SK-N-SH (cell line): ENCODE results near the gene RPL37A. TPM values are rescaled to one million over a fixed set of nuclear protein-coding genes. Genes with fewer than 3 reads are reported as not detected.

Source experiments
- CTCF ChIA-PET: fragments of 300-600, 350-600 bp; formaldehyde crosslinking; extraction: SDS; loops from one replicate; lab custom pipeline; 2021; lab: Yijun Ruan, JAX
- POLR2A ChIA-PET: fragments of 350-600 bp; sonication (Branson Sonifier 250); formaldehyde crosslinking; extraction: SDS; loops from one replicate; lab custom pipeline; 2020; ENCODE audit warnings: antibody characterized with exemption, inconsistent platforms; lab: Yijun Ruan, JAX
- DNase-seq: peaks from one replicate; pipeline ENCODE4 v3.0.0; 2012
- H2AFZ ChIP-seq: fragments of 200-600 bp; sonication (generic); 2 replicates; pipeline ENCODE4 v1.8.1; 2016; ENCODE audit warnings: antibody characterized with exemption, mild to moderate bottlenecking, low read depth
- H3F3A ChIP-seq: fragments of 200-600 bp; sonication (generic); replicated peaks from 2 replicates; pipeline ENCODE3; 2016; ENCODE audit warnings: antibody characterized with exemption, mild to moderate bottlenecking; ENCODE audit not compliant: insufficient read depth
- H3K27ac ChIP-seq, 2 experiments: fragments of 200-500 bp in 1 of 2; fragments of 200-600 bp in 1 of 2; sonication (Bioruptor generic) in 1 of 2; sonication (generic), shearing (Covaris generic) in 1 of 2; 2 replicates each; pipeline versions ENCODE4 v1.5.1 to v1.6.1; 2014 to 2016; ENCODE audit warnings: low read depth in 2 of 2, inconsistent platforms in 1 of 2, low read length in 1 of 2, mild to moderate bottlenecking in 1 of 2, mixed read lengths in 1 of 2
- H3K27me3 ChIP-seq: fragments of 200-600 bp; sonication (generic), shearing (Covaris generic); 2 replicates; pipeline ENCODE4 v1.6.1; 2016; ENCODE audit warnings: mixed run types; ENCODE audit not compliant: insufficient read depth
- H3K36me3 ChIP-seq, 2 experiments: fragments of 200-500 bp in 1 of 2; fragments of 200-600 bp in 1 of 2; sonication (Bioruptor generic) in 1 of 2; sonication (generic) in 1 of 2; replicated peaks in 1 of 2; 2 replicates each; pipeline versions ENCODE3 to v1.5.1; 2014 to 2016; ENCODE audit warnings: low read length in 1 of 2, mild to moderate bottlenecking in 1 of 2; ENCODE audit not compliant: insufficient read depth in 2 of 2, control insufficient read depth in 1 of 2
- H3K4me1 ChIP-seq, 2 experiments: fragments of 200-500 bp in 1 of 2; fragments of 200-600 bp in 1 of 2; sonication (Bioruptor generic) in 1 of 2; sonication (generic), shearing (Covaris generic) in 1 of 2; 2 replicates each; pipeline versions ENCODE4 v1.5.1 to v1.6.1; 2014 to 2016; ENCODE audit warnings: low read depth in 1 of 2, low read length in 1 of 2, mixed run types in 1 of 2; ENCODE audit not compliant: insufficient read depth in 2 of 2, control insufficient read depth in 1 of 2
- H3K4me2 ChIP-seq: fragments of 200-600 bp; sonication (generic), shearing (Covaris generic); 2 replicates; pipeline ENCODE4 v1.6.1; 2017; ENCODE audit warnings: mixed run types
- H3K4me3 ChIP-seq, 2 experiments: fragments of 200-500 bp in 1 of 2; fragments of 200-600 bp in 1 of 2; sonication (Bioruptor generic) in 1 of 2; sonication (generic), shearing (Covaris generic) in 1 of 2; 2 replicates each; pipeline versions ENCODE4 v1.5.1 to v1.8.1; 2014 to 2016; ENCODE audit warnings: low read depth in 2 of 2, inconsistent platforms in 1 of 2, low read length in 1 of 2, mild to moderate bottlenecking in 1 of 2, mixed read lengths in 1 of 2, moderate library complexity in 1 of 2
- H3K79me2 ChIP-seq: fragments of 200-600 bp; sonication (generic); 2 replicates; pipeline ENCODE4 v1.8.1; 2017; ENCODE audit warnings: mild to moderate bottlenecking; ENCODE audit not compliant: insufficient read depth
- H3K9ac ChIP-seq: fragments of 200-600 bp; sonication (generic); 2 replicates; pipeline ENCODE4 v1.6.1; 2017; ENCODE audit warnings: mixed run types
- H3K9me2 ChIP-seq: fragments of 200-600 bp; sonication (generic); 2 replicates; pipeline ENCODE4 v1.6.1; 2017; ENCODE audit warnings: mixed run types
- H3K9me3 ChIP-seq: fragments of 200-600 bp; sonication (generic); 2 replicates; pipeline ENCODE4 v1.6.1; 2017; ENCODE audit warnings: mixed run types, mild to moderate bottlenecking, moderate library complexity
- H4K20me1 ChIP-seq: fragments of 200-600 bp; sonication (generic); 2 replicates; pipeline ENCODE4 v1.6.1; 2017; ENCODE audit warnings: mild to moderate bottlenecking, mixed run types; ENCODE audit not compliant: insufficient read depth
- CHD2 ChIP-seq: fragments of 150-350 bp; IDR thresholded peaks from 2 replicates; pipeline ENCODE4 v1.6.1; 2018; ENCODE audit warnings: low read length; ENCODE audit not compliant: partially characterized antibody
- EP300 ChIP-seq, 2 experiments: IDR thresholded peaks; 2 replicates each; pipeline versions ENCODE4 v1.4.0 to v1.6.1; 2012; ENCODE audit warnings: borderline replicate concordance in 1 of 2, low read depth in 1 of 2, low read length in 1 of 2
- FOSL2 ChIP-seq: IDR thresholded peaks from 2 replicates; pipeline ENCODE4 v1.4.0; 2012; ENCODE audit warnings: low read depth, mild to moderate bottlenecking, moderate library complexity, borderline replicate concordance
- FOXJ3 ChIP-seq: sonication (generic); formaldehyde crosslinking; IDR thresholded peaks from 2 replicates; pipeline ENCODE4 v1.5.1; 2020; ENCODE audit warnings: mild to moderate bottlenecking, missing genetic modification reagents
- FOXM1 ChIP-seq: IDR thresholded peaks from 2 replicates; pipeline ENCODE4 v1.4.0; 2012; ENCODE audit warnings: low read depth, mild to moderate bottlenecking
- GATA2 ChIP-seq: sonication (generic); formaldehyde crosslinking; IDR thresholded peaks from 2 replicates; pipeline ENCODE4 v1.5.0; 2020; ENCODE audit warnings: mild to moderate bottlenecking, missing genetic modification reagents
- JUND ChIP-seq: IDR thresholded peaks from 2 replicates; pipeline ENCODE4 v1.4.0; 2012
- MEF2A ChIP-seq: IDR thresholded peaks from 2 replicates; pipeline ENCODE4 v1.4.0; 2012; ENCODE audit warnings: low read depth, borderline replicate concordance
- NFIC ChIP-seq: IDR thresholded peaks from 2 replicates; pipeline ENCODE4 v1.4.0; 2012; ENCODE audit warnings: borderline replicate concordance
- RCOR1 ChIP-seq: fragments of 150-350 bp; IDR thresholded peaks from 2 replicates; pipeline ENCODE4 v1.6.1; 2017; ENCODE audit warnings: antibody characterized with exemption, low read length
- RXRA ChIP-seq: IDR thresholded peaks from 2 replicates; pipeline ENCODE4 v1.4.0; 2012; ENCODE audit warnings: low read depth, mild to moderate bottlenecking, borderline replicate concordance
- SIN3A ChIP-seq: IDR thresholded peaks from 2 replicates; pipeline ENCODE4 v1.6.1; 2012; ENCODE audit warnings: low read depth, mild to moderate bottlenecking, low read length, moderate library complexity, borderline replicate concordance
- TCF12 ChIP-seq: IDR thresholded peaks from 2 replicates; pipeline ENCODE4 v1.4.0; 2012
- YY1 ChIP-seq: IDR thresholded peaks from 2 replicates; pipeline ENCODE4 v1.4.0; 2012; ENCODE audit warnings: low read depth, mild to moderate bottlenecking
- WGBS: methylation state at CpG from one replicate; pipeline ENCODE4 v1.1.6; 2017; ENCODE audit warnings: low lambda C conversion rate; 5-methylcytosine and 5-hydroxymethylcytosine counted together
- polyA plus RNA-seq, 3 experiments: library from polyadenylated mRNA; depleted of rRNA; stranded (reverse); fragments of >200 nt; gene quantifications; 2 replicates each; pipeline ENCODE4 v1.2.3, GENCODE V29; 2012
- TF ChIP-seq, protein P1 (sequence below): IDR thresholded peaks from 2 replicates; pipeline ENCODE4 v1.6.1; 2012; ENCODE audit warnings: mild to moderate bottlenecking, low read depth, low read length, moderate library complexity
- TF ChIP-seq, protein P2 (sequence below): fragments of 200-600 bp; sonication (generic); IDR thresholded peaks from 2 replicates; pipeline ENCODE4 v1.6.1; 2017; ENCODE audit warnings: antibody characterized with exemption, mild to moderate bottlenecking, moderate library complexity
- TF ChIP-seq, protein P3 (sequence below): IDR thresholded peaks from 2 replicates; pipeline ENCODE4 v1.4.0; 2012; ENCODE audit warnings: low read depth, borderline replicate concordance
- TF ChIP-seq, protein P4 (sequence below): IDR thresholded peaks from 2 replicates; pipeline ENCODE4 v1.4.0; 2012; ENCODE audit warnings: low read depth, borderline replicate concordance
- TF ChIP-seq, protein P5 (sequence below): fragments of 150-350 bp; IDR thresholded peaks from 2 replicates; pipeline ENCODE4 v1.6.1; 2017; ENCODE audit warnings: antibody characterized with exemption, low read length, low read depth, borderline replicate concordance

Gene RPL37A
- polyA plus RNA-seq, 1 of the 3 experiments (the other 2 are of a cell fraction) = 2,018 TPM

DNA sequence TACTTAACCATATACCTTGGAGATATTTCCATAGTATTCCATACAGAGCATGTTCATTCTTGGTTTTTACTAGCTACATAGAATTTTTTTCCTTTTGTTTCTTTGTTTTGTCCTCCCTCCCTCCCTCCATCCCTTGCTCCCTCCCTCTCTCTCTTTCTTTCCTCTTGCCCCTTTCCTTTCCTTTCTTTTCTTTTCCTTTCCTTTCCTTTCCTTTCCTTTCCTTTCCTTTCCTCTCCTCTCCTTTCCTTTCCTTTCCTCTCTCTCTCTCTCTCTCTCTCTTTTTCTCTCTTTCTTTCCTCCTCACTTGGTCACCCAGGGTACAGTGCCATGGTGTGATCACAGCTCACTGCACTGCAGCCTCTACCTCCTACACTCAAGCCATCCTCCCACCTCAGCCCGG, 28.3 kb downstream of the RPL37A start (continued):
- TF ChIP-seq, protein P1, sequence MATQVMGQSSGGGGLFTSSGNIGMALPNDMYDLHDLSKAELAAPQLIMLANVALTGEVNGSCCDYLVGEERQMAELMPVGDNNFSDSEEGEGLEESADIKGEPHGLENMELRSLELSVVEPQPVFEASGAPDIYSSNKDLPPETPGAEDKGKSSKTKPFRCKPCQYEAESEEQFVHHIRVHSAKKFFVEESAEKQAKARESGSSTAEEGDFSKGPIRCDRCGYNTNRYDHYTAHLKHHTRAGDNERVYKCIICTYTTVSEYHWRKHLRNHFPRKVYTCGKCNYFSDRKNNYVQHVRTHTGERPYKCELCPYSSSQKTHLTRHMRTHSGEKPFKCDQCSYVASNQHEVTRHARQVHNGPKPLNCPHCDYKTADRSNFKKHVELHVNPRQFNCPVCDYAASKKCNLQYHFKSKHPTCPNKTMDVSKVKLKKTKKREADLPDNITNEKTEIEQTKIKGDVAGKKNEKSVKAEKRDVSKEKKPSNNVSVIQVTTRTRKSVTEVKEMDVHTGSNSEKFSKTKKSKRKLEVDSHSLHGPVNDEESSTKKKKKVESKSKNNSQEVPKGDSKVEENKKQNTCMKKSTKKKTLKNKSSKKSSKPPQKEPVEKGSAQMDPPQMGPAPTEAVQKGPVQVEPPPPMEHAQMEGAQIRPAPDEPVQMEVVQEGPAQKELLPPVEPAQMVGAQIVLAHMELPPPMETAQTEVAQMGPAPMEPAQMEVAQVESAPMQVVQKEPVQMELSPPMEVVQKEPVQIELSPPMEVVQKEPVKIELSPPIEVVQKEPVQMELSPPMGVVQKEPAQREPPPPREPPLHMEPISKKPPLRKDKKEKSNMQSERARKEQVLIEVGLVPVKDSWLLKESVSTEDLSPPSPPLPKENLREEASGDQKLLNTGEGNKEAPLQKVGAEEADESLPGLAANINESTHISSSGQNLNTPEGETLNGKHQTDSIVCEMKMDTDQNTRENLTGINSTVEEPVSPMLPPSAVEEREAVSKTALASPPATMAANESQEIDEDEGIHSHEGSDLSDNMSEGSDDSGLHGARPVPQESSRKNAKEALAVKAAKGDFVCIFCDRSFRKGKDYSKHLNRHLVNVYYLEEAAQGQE = no peak
- TF ChIP-seq SIN3A (no peak), YY1 (no peak)
- TF ChIP-seq, protein P2, sequence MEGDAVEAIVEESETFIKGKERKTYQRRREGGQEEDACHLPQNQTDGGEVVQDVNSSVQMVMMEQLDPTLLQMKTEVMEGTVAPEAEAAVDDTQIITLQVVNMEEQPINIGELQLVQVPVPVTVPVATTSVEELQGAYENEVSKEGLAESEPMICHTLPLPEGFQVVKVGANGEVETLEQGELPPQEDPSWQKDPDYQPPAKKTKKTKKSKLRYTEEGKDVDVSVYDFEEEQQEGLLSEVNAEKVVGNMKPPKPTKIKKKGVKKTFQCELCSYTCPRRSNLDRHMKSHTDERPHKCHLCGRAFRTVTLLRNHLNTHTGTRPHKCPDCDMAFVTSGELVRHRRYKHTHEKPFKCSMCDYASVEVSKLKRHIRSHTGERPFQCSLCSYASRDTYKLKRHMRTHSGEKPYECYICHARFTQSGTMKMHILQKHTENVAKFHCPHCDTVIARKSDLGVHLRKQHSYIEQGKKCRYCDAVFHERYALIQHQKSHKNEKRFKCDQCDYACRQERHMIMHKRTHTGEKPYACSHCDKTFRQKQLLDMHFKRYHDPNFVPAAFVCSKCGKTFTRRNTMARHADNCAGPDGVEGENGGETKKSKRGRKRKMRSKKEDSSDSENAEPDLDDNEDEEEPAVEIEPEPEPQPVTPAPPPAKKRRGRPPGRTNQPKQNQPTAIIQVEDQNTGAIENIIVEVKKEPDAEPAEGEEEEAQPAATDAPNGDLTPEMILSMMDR = no peak

DNA sequence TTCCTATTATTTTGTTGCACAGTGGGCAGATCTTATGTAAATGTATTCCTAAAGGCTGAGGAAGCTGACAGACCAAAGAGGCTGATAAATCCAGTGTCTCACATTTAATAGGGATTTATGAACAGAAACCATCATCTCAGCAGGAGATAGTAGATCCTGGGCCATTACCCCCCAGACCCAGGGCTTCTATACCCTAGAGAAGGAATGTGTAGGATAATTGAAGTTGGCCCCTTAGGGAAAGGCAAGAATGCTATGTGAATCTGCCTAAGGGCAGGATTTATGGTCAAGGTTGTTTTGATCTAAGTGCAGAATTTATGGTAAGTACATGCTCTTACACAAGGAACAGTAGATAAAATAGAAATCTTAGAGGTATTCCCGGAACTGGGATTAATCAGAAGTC, 29.0 kb downstream of the RPL37A start:
- Histone ChIP-seq H3K4me2 (no peak overlapping the region), H3K27ac (no peak overlapping the region), H4K20me1 (no peaks in the 10 kb centered on the region), H3K4me1 (peaks cover 2 to 6% of the 10 kb centered on the region in 2 experiments; a peak in 2 of 4 replicates), H2AFZ (no peak overlapping the region), H3K9me3 (no peaks in the 10 kb centered on the region), H3K36me3 (no peaks in the 10 kb centered on the region), H3K4me3 (no peak overlapping the region), H3K27me3 (no peaks in the 10 kb centered on the region), H3K9me2 (no peaks in the 10 kb centered on the region), H3K79me2 (no peaks in the 10 kb centered on the region), H3F3A (peaks cover 5% of the 10 kb centered on the region), H3K9ac (no peak overlapping the region)
- no peak for DNase-seq
- POLR2A ChIA-PET = no interaction called here
- TF ChIP-seq MEF2A (no peak), NFIC (no peak), EP300 (IDR thresholded peaks at IDR 0.05; ENCODE audit: borderline replicate concordance in 1 of 2, low read depth in 1 of 2, low read length in 1 of 2) (no peak), FOXJ3 (no peak), GATA2 (CRISPR knock-in tag) (no peak), JUND (no peak), FOSL2 (no peak), CHD2 (no peak), TCF12 (no peak), RCOR1 (no peak), FOXM1 (no peak), SIN3A (no peak), YY1 (no peak), RXRA (no peak)
- TF ChIP-seq, protein P3, sequence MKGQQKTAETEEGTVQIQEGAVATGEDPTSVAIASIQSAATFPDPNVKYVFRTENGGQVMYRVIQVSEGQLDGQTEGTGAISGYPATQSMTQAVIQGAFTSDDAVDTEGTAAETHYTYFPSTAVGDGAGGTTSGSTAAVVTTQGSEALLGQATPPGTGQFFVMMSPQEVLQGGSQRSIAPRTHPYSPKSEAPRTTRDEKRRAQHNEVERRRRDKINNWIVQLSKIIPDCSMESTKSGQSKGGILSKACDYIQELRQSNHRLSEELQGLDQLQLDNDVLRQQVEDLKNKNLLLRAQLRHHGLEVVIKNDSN = no peak
- TF ChIP-seq, protein P4, sequence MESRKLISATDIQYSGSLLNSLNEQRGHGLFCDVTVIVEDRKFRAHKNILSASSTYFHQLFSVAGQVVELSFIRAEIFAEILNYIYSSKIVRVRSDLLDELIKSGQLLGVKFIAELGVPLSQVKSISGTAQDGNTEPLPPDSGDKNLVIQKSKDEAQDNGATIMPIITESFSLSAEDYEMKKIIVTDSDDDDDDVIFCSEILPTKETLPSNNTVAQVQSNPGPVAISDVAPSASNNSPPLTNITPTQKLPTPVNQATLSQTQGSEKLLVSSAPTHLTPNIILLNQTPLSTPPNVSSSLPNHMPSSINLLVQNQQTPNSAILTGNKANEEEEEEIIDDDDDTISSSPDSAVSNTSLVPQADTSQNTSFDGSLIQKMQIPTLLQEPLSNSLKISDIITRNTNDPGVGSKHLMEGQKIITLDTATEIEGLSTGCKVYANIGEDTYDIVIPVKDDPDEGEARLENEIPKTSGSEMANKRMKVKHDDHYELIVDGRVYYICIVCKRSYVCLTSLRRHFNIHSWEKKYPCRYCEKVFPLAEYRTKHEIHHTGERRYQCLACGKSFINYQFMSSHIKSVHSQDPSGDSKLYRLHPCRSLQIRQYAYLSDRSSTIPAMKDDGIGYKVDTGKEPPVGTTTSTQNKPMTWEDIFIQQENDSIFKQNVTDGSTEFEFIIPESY = no peak
- TF ChIP-seq, protein P5, sequence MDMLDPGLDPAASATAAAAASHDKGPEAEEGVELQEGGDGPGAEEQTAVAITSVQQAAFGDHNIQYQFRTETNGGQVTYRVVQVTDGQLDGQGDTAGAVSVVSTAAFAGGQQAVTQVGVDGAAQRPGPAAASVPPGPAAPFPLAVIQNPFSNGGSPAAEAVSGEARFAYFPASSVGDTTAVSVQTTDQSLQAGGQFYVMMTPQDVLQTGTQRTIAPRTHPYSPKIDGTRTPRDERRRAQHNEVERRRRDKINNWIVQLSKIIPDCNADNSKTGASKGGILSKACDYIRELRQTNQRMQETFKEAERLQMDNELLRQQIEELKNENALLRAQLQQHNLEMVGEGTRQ = no peak
- CTCF ChIA-PET = interaction anchor here (1.7 to 13.9 kb wide), 3 partner anchors 10 to 1229 kb away, joined by 3 to 614 read pairs (median 10); no protein-coding TSS in a partner anchor
- 96% methylated on average over 1 of the region's 1 CpG for WGBS
